Stomach smooth muscle (tissue), 2 donors: Measurements from ENCODE around the gene CD82.
"Not testable (repeated sequence)": the region's sequence is repeated elsewhere in the genome, so short reads cannot be mapped to it uniquely, and the experiment has no call there.

ENCODE experiments used
- H3K27ac ChIP-seq: one replicate; pipeline ENCODE4 v1.7.0; 2013; ENCODE audit warnings: mild to moderate bottlenecking, low read length, inconsistent platforms
- H3K27me3 ChIP-seq, 2 donors: one replicate each; pipeline ENCODE4 v1.7.0; 2013; ENCODE audit warnings: low read length in 2 of 2; ENCODE audit not compliant: insufficient read depth in 2 of 2, control insufficient read depth in 1 of 2
- H3K36me3 ChIP-seq, 2 donors: one replicate each; pipeline ENCODE4 v1.7.0; 2013; ENCODE audit warnings: low read length in 2 of 2; ENCODE audit not compliant: control insufficient read depth in 2 of 2, insufficient read depth in 2 of 2
- H3K4me1 ChIP-seq: one replicate; pipeline ENCODE4 v1.7.0; 2013; ENCODE audit warnings: low read length; ENCODE audit not compliant: control insufficient read depth, insufficient read depth
- H3K4me3 ChIP-seq, 2 donors: one replicate each; pipeline ENCODE4 v1.7.0; 2013; ENCODE audit warnings: low read length in 2 of 2
- H3K9ac ChIP-seq, 2 donors: one replicate each; pipeline ENCODE4 v1.7.0; 2013; ENCODE audit warnings: low read length in 2 of 2, mild to moderate bottlenecking in 1 of 2
- H3K9me3 ChIP-seq, 2 donors: one replicate each; pipeline ENCODE4 v1.7.0; 2013; ENCODE audit warnings: low read length in 2 of 2; ENCODE audit not compliant: control insufficient read depth in 2 of 2
- donor health status: healthy.
- donor health status: Pancreatic carcinoma.

CD82 gene

DNA sequence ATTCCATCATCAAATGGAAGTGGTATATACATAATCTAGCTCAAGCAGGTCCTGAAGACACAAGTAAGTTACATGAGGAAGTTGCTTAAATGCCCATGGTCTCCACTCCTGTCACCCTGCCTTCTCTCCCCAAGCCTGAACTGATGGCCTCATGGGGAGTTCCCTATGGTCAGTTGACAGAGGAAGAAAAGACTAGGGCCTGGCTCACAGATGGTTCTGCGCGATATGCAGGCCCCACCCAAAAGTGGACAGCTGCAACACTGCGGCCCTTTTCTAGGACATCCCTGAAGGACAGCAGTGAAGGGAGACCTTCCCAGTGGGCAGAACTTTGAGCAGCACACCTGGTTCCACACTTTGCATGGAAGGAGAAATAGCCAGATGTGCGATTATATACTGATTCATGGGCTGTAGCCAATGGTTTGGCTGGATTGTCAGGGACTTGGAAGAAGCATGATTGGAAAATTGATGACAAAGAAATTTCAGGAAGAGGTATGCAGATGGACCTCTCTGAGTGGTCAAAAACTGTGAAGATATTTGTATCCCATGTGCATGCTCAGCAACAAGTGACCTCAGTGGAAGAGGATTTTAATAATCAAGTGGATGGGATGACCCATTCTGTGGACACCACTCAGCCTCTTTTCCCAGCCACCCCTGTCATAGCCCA is 17.3 kb upstream of the CD82 start:
- H3K4me1 ChIP-seq: no peaks in the 10 kb centered on the region
- no peaks in the 10 kb centered on the region for H3K36me3 ChIP-seq
- H3K9me3 ChIP-seq: no peaks in the 10 kb centered on the region
- H3K27me3 ChIP-seq: no peaks in the 10 kb centered on the region
- H3K9ac ChIP-seq: no peak overlapping the region
- no peak overlapping the region for H3K27ac ChIP-seq
- no peak overlapping the region for H3K4me3 ChIP-seq

GRCh38 chr11:44548961-44549749 is 16.3 kb upstream of the CD82 start:
- H3K27ac ChIP-seq, H3K36me3 ChIP-seq, H3K9ac ChIP-seq, H3K4me1 ChIP-seq, H3K9me3 ChIP-seq, H3K4me3 ChIP-seq, H3K27me3 ChIP-seq: not testable (repeated sequence)

- no peaks in the 10 kb centered on the region for H3K27me3 ChIP-seq
- no peak overlapping the region for H3K4me3 ChIP-seq
- no peaks in the 10 kb centered on the region for H3K9me3 ChIP-seq
- H3K9ac ChIP-seq: no peak overlapping the region
- no peaks in the 10 kb centered on the region for H3K36me3 ChIP-seq
- H3K4me1 ChIP-seq: no peaks in the 10 kb centered on the region
- H3K27ac ChIP-seq: no peak overlapping the region
Observed at GRCh38 chr11:44550123-44550522, 15.3 kb upstream of the CD82 start.

- H3K4me1 ChIP-seq: no peaks in the 10 kb centered on the region
- H3K9me3 ChIP-seq: no peaks in the 10 kb centered on the region
- H3K9ac ChIP-seq: no peak overlapping the region
- no peak overlapping the region for H3K27ac ChIP-seq
- H3K27me3 ChIP-seq: no peaks in the 10 kb centered on the region
- no peaks in the 10 kb centered on the region for H3K36me3 ChIP-seq
- H3K4me3 ChIP-seq: no peak overlapping the region
Observed at GRCh38 chr11:44551456-44552139, 13.9 kb upstream of the CD82 start.

GRCh38 chr11:44555031-44555800 is 10.2 kb upstream of the CD82 start:
- Histone ChIP-seq H3K36me3 (no peaks in the 10 kb centered on the region), H3K27me3 (no peaks in the 10 kb centered on the region), H3K4me3 (no peak overlapping the region), H3K9ac (no peak overlapping the region), H3K4me1 (peaks cover 4% of the 10 kb centered on the region), H3K9me3 (no peaks in the 10 kb centered on the region), H3K27ac (no peak overlapping the region)

GRCh38 chr11:44556735-44557409 is 8.6 kb upstream of the CD82 start:
- no peak overlapping the region for H3K27ac ChIP-seq
- H3K9ac ChIP-seq: peak overlapping the region in 1 of 2 donors; percentile 29
- H3K4me3 ChIP-seq: peak overlapping the region in 1 of 2 donors; percentile 28
- H3K9me3 ChIP-seq: no peaks in the 10 kb centered on the region
- H3K27me3 ChIP-seq: no peaks in the 10 kb centered on the region
- H3K4me1 ChIP-seq: peaks cover 4% of the 10 kb centered on the region
- no peaks in the 10 kb centered on the region for H3K36me3 ChIP-seq

DNA sequence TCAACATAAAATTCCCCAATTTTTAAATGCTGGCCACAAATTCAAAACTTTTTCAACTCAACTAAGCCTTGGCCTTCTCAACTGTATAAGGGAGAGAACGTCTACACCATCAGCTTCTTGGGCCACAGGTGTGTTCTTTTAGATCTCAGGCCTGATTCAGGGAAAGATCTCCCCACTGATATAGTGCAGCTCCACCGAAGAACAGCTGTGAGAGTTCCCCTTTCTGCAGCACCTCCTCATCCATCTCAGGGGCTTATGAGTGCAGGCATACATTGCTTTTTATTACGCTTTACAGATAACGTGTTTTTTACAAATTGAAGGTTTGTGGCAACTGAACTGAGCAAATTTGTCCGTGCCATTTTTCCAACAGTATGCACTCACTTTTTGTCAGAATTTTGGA is 8.0 kb upstream of the CD82 start:
- H3K36me3 ChIP-seq: no peaks in the 10 kb centered on the region
- peaks cover 4% of the 10 kb centered on the region for H3K4me1 ChIP-seq
- no peaks in the 10 kb centered on the region for H3K27me3 ChIP-seq
- H3K27ac ChIP-seq: no peak overlapping the region
- H3K9me3 ChIP-seq: no peaks in the 10 kb centered on the region
- no peak overlapping the region for H3K4me3 ChIP-seq
- H3K9ac ChIP-seq: no peak overlapping the region

DNA sequence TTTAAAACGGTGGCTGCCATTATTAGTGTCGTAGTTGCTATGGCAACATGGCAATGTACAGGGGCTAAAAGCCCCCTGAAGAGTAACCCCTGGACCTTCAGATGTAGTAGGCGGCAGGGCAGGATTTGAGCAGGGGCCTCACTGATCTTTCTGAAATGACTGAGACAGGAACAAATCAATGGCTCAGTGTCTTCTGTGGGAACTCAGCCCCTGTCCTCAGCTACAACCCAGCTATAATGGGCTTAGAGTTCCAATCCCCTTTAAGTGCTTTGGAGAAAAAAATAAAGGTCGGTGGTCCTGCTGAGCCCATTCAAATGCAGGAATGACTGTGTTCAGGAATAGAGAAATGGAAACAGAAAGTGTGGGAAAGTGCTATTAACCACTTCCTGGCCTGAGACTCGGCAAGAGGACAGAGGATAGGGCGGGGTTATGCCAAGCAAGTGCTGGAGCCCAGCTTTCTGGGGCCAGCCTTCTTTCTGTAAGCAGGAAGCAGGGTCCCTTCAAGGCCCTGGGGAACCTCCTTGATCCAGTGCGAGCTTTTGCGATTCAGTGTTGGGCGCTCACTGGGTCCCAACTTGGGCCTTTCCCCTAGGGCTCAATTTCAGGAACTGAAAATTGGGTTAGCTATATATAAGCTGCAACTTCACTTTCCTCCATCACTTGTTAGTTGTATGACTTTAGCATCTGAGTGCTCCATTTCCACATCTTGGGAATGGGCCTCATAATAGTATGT is 6.1 kb upstream of the CD82 start:
- no peaks in the 10 kb centered on the region for H3K9me3 ChIP-seq
- no peak overlapping the region for H3K4me3 ChIP-seq
- H3K27ac ChIP-seq: no peak overlapping the region
- H3K36me3 ChIP-seq: no peaks in the 10 kb centered on the region
- H3K9ac ChIP-seq: no peak overlapping the region
- H3K27me3 ChIP-seq: no peaks in the 10 kb centered on the region
- H3K4me1 ChIP-seq: peaks cover 15% of the 10 kb centered on the region

DNA sequence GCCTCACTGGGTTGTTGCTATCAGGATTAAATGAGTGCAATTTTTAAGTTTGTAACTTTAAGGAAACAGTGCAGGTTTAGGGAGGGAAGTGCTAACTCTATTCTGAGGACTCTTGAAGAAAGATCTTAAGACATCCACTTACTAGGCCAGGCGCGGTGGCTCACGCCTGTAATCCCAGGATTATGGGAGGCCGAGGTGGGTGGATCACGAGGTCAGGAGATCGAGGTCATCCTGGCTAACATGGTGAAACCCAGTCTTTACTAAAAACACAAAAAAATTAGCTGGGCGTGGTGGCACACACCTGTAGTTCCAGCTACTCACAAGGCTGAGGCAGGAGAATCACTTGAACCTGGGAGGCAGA is 5.5 kb upstream of the CD82 start:
- H3K36me3 ChIP-seq, H3K9me3 ChIP-seq, H3K4me3 ChIP-seq, H3K27ac ChIP-seq, H3K27me3 ChIP-seq, H3K9ac ChIP-seq: not testable (repeated sequence)
- H3K4me1 ChIP-seq: peaks cover 20% of the 10 kb centered on the region
